GM10847 (cell line): ENCODE measurements around the gene CCR8.

Experiments
- POLR2A ChIP-seq: IDR thresholded peaks from 2 replicates; pipeline ENCODE4 v1.6.1; 2011; ENCODE audit not compliant: insufficient read length; ENCODE audit errors: extremely low read depth

CCR8 gene, protein sequence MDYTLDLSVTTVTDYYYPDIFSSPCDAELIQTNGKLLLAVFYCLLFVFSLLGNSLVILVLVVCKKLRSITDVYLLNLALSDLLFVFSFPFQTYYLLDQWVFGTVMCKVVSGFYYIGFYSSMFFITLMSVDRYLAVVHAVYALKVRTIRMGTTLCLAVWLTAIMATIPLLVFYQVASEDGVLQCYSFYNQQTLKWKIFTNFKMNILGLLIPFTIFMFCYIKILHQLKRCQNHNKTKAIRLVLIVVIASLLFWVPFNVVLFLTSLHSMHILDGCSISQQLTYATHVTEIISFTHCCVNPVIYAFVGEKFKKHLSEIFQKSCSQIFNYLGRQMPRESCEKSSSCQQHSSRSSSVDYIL

DNA sequence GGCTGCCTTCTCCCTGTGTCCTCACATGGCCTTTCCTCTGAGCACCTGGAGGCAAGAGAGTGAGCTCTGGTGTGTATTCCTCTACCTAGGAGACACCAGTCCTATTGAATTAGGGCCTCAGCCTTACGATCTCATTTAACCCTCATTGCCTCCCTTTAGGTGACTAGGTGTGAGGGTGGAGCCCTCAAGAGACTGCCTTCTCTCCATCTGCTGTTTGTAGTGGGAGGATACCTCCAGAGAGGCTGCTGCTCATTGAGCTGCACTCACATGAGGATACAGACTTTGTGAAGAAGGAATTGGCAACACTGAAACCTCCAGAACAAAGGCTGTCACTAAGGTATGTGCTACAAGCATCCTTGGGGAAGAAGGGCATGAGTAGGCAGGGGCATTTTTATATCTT lies at the start of gene CCR8:
Gene CCR8, plus strand, starts transcription at position 217 of the 400 bp plus-strand sequence. CDS start 2,623 bp downstream, outside the sequence.
- no peak for TF ChIP-seq POLR2A

DNA sequence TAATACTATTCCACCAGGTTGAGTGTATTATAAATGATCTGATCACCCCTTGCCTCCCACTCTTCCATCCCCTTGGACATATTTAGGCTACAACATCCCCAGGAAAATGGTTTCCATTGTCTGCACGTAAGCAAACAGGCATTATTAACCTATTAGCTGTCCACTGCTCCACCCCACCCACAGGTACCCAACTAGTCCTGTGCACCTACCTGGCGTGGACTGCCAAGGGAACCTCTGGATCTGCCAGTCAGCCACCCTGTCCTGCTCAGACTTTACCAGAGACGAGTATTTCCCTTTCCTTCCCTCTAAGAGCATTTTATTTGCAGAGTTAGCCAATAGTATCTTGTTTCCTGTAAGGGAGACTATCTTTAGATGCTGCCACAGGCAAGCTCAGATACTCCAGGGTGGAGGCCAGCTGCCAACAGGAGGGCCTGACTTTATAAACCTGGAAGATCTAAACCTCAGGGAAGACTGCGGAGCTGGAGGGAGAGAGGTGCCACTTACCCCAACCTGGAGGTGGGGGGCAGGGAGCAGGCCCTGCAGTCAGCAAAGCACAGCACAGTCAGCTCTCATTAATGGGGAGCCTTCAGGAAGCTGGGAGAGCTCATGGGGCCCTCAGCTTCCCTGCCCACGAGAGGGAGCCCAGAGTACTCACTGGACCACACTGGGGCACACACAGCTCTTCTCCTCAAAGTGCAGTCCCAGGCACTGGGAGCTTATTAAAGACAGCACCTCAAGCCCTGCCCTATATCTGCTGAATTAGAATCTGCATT lies 49.6 kb upstream of the CCR8 start, which contains the start of gene CX3CR1:
Gene CX3CR1, minus strand, starts transcription at position 292 of the 773 bp plus-strand sequence. CDS start 13,527 bp downstream, outside the sequence.
- no peak for TF ChIP-seq POLR2A

DNA sequence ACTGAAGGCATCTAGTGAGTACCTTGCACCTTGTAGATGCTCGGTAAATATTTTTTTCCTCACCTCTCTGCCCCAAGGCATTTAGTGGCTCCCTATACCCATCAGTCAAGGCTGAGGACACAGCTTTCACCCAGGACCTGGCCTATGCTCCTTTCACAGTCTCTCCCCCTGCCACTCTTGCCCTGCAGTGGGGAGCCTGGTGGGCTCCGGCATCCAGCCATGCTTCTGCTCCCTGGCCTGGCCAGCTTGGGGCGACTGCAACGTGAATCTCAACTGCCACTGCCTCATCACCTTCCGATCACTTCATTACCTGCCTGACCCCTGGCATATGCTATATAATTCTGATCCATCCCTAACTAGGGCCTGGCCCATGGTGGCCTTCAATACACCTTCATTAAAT lies 48.9 kb upstream of the CCR8 start:
- TF ChIP-seq POLR2A = no peak

DNA sequence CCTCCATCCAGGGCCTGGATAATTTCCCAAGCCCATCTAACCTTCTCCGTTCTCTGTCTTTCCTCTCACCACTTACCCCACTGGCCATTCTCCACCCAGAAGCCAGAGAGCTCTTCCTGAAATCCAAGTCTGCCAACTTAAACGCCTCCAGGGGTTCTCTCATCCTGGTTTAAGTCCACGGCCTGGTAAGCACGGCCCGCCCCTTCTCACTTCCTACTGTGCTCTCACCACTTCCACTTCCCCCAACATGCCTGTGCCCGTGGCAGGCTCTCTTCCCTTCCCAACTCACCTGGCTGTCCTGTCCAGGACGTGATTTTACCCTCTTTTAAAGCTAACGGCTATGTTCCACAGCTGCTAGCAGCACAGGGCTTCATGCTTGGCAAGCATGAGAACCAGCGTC lies 48.0 kb upstream of the CCR8 start:
- TF ChIP-seq POLR2A = no peak

DNA sequence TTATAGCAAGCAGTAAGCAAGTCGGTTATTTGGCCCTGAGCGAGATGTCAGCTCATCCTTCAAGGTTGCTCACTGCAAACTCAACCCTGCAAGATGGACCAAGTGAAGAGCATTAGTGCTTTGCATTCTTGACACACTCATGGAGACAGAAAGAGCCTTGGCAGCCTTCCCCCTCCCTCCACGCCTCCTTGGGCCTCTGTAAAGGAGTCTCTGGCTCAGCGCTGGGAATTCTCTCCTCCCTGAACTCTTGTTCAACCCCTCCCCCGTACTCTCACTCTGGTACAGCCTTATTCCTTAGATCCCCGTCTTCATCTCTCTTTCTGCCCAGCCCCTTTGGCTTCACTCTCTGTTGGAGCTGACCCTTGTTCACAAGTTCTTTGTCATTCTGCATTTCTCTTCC lies 47.5 kb upstream of the CCR8 start:
- no peak for TF ChIP-seq POLR2A

DNA sequence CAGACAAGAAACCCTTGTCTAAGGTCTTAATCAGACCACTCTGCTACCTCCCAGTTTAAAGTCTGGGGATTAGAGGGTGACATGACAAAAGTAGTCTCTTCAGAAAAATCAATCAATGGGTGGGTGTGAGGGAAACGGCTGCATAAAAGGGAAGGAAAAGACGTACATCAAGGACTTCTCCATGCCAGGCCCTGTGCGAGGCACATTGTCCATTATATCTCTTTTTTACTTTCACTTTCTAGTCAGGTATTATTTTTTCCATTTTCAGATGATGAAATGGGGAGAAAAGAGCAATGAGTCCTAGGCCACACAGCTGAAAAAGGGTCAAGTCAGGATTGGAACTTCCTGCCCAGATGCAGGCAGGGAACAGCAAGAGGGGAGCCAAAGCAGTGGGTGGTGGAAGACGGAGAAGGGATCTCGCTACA lies 45.0 kb upstream of the CCR8 start:
- no peak for TF ChIP-seq POLR2A

DNA sequence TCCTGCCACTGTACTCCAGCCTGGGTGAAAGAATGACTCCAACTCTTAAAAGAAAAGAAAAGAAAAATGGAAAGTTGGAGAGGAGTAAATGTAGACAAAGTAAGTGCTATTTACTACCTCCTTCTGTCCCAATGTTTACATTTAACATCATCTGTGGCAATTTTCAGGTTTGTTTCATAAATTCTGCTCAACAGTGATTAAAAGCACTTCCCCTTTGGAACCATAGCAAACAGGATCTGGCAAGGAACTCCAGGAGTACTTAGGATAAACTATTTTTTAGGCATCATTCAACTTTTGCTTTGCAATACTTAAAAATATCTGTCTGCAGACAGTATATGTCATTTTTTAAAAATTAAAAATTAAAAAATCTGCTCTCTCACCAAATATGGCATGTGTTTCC lies 44.2 kb upstream of the CCR8 start:
- TF ChIP-seq POLR2A = no peak

DNA sequence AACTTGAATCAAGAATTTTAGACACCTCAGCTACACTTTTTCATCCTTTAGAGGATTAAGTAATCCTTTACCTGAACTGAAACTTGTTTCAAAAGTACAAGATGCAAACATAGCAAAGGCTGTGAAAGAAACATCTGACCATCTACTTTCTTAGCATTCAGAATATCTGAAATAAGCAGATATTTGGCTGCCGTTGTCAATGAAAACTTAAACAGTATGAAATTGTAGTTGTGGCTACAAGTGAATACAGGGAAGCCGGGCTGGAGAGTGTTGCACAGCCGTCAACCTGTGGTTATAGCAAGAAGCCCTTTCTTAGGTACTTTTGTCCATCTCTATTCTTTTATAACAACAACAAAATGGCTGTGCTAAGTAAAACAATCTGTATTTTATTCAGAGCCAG lies 42.7 kb upstream of the CCR8 start:
- TF ChIP-seq POLR2A = no peak

DNA sequence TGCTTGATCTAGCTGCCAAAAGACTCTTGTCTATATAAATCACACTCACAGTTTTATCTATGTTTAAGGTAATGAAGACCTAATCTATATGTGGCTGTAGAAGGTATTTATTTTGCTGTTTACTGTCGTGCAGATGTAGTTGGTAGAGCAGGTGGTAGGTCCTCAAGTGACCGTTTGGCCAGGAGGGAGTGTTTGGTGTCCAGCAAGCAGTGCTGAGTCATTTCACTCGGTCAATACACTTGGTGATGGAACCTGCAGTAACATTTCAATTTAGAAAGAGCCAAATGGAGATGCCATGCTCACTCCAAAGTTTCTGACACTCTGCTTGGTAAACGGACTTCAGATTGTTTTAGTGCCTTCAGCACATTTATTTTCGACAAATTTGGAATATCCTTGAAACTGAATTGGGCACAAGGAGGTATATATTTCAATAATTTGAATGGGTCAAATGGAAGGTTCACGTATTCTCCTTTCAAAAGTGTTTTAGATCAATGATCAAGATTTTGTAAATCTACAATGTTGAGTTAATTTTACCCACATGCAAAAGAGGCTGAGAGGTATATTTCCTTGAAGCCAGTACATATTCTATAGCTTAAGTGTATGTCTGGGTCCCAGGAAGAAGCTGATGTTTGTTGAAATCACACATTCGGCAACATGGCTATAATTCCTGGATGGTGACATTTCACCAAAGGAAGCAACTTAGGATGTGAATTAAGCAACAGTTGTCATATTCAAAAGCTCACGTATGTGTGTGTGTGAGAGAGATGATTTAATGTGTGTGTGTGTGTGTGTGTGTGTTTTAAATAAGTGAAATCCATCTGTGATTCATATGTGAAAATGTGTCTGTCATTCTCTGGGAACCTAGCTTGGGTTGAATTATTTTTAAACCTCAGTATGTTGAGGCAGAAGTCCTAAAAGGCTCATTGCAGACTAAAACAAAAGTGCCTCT lies 42.0 kb upstream of the CCR8 start:
- no peak for TF ChIP-seq POLR2A

DNA sequence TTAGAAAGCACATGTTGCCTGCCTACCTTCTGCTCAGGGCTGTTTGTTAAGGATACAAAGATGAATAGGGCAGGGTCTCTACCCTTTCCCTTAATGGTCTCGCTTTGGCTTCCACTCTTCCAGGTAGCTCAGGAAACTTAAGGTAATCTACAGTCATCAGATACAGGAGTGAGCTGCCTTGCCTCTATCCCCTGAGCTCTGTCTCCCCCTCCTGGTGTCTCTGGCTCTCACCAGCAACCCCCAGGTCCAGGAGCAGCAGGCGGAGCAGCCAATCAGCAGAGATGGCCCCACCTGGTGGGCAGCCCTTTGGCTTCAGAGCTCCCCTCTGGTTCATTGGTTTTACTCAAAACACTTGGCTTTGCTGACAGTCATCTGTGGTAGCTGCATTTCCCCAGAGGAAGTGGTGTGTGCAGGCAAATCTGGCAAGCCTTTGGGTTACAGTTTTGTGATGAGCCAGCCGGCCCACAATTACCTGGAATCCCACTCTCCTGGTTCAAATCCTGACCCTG lies 41.2 kb upstream of the CCR8 start:
- TF ChIP-seq POLR2A = no peak

DNA sequence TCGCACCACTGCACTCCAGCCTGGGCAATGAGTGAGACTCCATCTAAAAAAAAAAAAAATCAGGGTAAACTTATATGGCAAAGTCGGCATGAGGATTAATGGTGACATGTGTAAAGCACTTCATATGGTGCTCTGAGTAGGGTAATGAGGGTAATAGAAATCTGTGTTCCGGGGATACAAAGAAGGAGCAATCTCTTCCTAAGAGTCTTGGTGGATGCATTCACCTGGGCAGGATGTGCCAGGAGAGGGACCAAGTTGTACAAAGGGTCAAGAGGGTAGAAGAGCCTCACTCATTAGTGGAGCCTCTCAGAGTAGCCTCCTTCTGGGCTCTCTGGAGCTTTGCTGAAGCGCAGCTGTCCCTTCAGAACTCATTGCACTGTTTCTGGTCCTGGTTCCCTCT lies 40.4 kb upstream of the CCR8 start:
- TF ChIP-seq POLR2A = no peak

DNA sequence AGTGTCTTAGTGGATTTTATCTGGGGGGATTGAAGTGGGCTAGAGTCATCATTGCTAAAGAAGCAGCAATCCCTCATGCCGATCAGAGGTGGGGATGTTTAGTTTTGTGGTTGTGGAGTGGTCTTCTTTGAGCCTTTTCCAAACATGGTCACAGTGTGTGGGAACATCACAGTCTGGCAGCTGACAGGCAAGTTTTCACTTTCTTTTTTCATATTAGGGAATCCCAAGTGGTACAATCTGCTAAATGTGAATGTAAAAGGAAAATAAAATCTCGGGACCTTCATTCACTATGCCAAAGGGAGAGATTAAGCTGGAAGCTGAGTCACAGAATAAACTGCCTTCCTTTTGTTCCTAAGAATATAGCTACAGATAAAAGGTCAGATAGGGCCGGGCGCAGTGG lies 39.3 kb upstream of the CCR8 start:
- no peak for TF ChIP-seq POLR2A

DNA sequence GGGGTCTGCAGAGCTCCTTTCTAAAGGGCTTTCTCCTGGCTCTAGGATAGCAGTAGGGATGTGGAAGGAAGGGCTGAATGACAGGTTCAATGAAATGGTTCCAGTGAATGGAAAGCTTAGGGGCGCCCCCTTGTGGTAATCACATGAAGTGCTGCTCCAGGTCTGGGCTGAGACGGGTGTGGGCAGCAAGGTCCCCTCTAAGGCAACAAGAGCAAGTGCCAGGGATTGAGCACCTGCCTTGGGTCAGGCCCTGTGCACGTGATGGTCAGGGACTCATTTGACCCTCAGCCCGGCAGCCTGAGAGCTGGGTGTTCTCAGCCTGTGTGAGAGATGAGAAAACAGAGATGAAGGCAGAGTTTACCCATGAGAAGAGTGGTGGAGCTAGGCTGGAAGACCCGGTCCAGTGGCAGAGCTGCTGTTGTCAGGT lies 37.6 kb upstream of the CCR8 start:
- no peak for TF ChIP-seq POLR2A

DNA sequence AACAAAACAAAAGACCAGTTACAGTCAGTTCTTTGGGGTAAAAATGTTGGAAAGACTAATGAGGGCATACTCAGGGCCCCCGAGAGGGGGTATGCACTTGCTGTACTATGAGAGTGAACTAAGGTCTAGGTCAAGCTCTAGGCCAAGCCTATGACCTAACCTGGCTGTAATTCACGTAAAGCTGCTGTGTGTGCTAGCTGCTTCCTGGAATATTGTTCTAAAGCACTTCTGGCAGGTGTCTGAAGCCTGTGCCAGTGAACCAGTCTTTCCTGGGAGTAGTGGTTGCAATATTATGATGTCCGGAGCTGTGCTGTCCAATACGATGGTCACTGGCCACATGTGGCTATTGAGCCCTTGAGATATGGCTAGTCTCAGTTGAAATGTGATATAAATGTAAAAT lies 36.5 kb upstream of the CCR8 start:
- no peak for TF ChIP-seq POLR2A
